Activated naive CD4-positive, alpha-beta T cell treated with anti-CD3 and anti-CD28 coated beads, Interleukin-2, amount 10 ng/mL, durations not matched to agents 7 days and 5 days (primary cell): ENCODE measurements around the gene LMF1.

Experiments
- CTCF ChIA-PET: fragments of 350-600 bp; sonication (Branson Sonifier 250); formaldehyde crosslinking; loops from one replicate; lab custom pipeline; 2021; ENCODE audit warnings: antibody characterized with exemption; lab: Charles Lee
- DNase-seq: peaks from one replicate; pipeline ENCODE4 v3.0.0-alpha.2; 2020
- H3K27ac Mint-ChIP-seq: one replicate; pipeline ENCODE4 v1.8.0; 2021; ENCODE audit warnings: mild to moderate bottlenecking, moderate library complexity, mixed read lengths
- H3K27me3 Mint-ChIP-seq: one replicate; pipeline ENCODE4 v1.8.0; 2021; ENCODE audit warnings: mild to moderate bottlenecking, mixed read lengths
- H3K36me3 Mint-ChIP-seq: one replicate; pipeline ENCODE4 v1.8.0; 2021; ENCODE audit warnings: mixed read lengths
- H3K4me1 Mint-ChIP-seq: one replicate; pipeline ENCODE4 v1.8.0; 2021; ENCODE audit warnings: mixed read lengths
- H3K4me3 Mint-ChIP-seq: one replicate; pipeline ENCODE4 v1.8.0; 2021; ENCODE audit warnings: mild to moderate bottlenecking, moderate library complexity, mixed read lengths
- H3K9me3 Mint-ChIP-seq: one replicate; pipeline ENCODE4 v1.8.0; 2021; ENCODE audit warnings: mixed read lengths

Gene LMF1

GRCh38 chr16:818132-818531 lies 152.7 kb downstream of the LMF1 start:
- Mint-ChIP-seq H3K27ac (no peak overlapping the region), H3K4me1 (peaks cover 11% of the 10 kb centered on the region), H3K36me3 (no peaks in the 10 kb centered on the region), H3K9me3 (no peaks in the 10 kb centered on the region), H3K27me3 (peaks cover 75% of the 10 kb centered on the region), H3K4me3 (no peak overlapping the region)
- DNase-seq = no peak
- CTCF ChIA-PET = no interaction called here

- CTCF ChIA-PET = no interaction called here
- Mint-ChIP-seq H3K36me3 (no peaks in the 10 kb centered on the region), H3K9me3 (no peaks in the 10 kb centered on the region), H3K27me3 (peaks cover 84% of the 10 kb centered on the region), H3K4me1 (peaks cover 13% of the 10 kb centered on the region), H3K4me3 (no peak overlapping the region), H3K27ac (no peak overlapping the region)
- DNase-seq = no peak
Measured at GRCh38 chr16:817001-817906, 153.5 kb downstream of the LMF1 start.

- H3K27me3 Mint-ChIP-seq = peaks cover 84% of the 10 kb centered on the region
- H3K36me3 Mint-ChIP-seq = no peaks in the 10 kb centered on the region
- CTCF ChIA-PET = no interaction called here
- no peak overlapping the region for H3K27ac Mint-ChIP-seq
- no peak for DNase-seq
- peaks cover 13% of the 10 kb centered on the region for H3K4me1 Mint-ChIP-seq
- H3K9me3 Mint-ChIP-seq = no peaks in the 10 kb centered on the region
- H3K4me3 Mint-ChIP-seq = no peak overlapping the region
Measured at GRCh38 chr16:815861-816260, 154.9 kb downstream of the LMF1 start.

DNA sequence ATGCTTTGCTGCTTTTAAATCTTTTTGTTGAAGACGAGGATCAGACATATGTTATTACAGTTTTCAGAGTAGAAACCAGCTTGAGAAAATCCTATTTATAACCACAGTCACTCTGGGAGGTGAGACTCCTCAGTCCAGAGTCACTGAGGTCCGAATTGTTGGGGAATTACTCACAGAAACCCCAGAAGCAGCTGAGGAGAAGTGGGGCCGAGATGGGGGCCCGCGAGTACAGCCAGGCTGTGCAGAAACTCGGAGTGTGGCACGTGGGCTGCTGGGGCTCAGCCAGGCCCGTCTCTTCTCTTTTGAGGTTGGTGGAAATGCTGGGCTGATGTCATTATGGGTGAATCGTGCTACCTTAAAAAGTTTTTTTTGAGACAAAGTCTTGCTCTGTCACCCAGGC lies 155.8 kb downstream of the LMF1 start:
- H3K36me3 Mint-ChIP-seq = no peaks in the 10 kb centered on the region
- H3K27me3 Mint-ChIP-seq = peaks cover 84% of the 10 kb centered on the region
- no peaks in the 10 kb centered on the region for H3K9me3 Mint-ChIP-seq
- DNase-seq = no peak
- no peak overlapping the region for H3K27ac Mint-ChIP-seq
- no peak overlapping the region for H3K4me3 Mint-ChIP-seq
- peaks cover 10% of the 10 kb centered on the region for H3K4me1 Mint-ChIP-seq
- CTCF ChIA-PET = no interaction called here

GRCh38 chr16:813916-814412 lies 156.8 kb downstream of the LMF1 start:
- H3K27me3 Mint-ChIP-seq = peaks cover 84% of the 10 kb centered on the region
- peaks cover 2% of the 10 kb centered on the region for H3K4me1 Mint-ChIP-seq
- no peaks in the 10 kb centered on the region for H3K9me3 Mint-ChIP-seq
- no peaks in the 10 kb centered on the region for H3K36me3 Mint-ChIP-seq
- CTCF ChIA-PET = interaction anchor here (2.9 kb wide), 1 partner anchor 243 kb away, joined by 12 read pairs; no protein-coding TSS in a partner anchor
- no peak overlapping the region for H3K27ac Mint-ChIP-seq
- no peak overlapping the region for H3K4me3 Mint-ChIP-seq
- DNase-seq = no peak

- Mint-ChIP-seq H3K27ac (no peak overlapping the region), H3K36me3 (no peaks in the 10 kb centered on the region), H3K4me3 (no peak overlapping the region), H3K9me3 (no peaks in the 10 kb centered on the region), H3K27me3 (peaks cover 84% of the 10 kb centered on the region), H3K4me1 (peaks cover 6% of the 10 kb centered on the region)
- CTCF ChIA-PET = interaction anchor here (2.9 kb wide), 1 partner anchor 244 kb away, joined by 12 read pairs; no protein-coding TSS in a partner anchor
- DNase-seq = peak; percentile 62
Measured at GRCh38 chr16:813204-813915, 157.4 kb downstream of the LMF1 start.

DNA sequence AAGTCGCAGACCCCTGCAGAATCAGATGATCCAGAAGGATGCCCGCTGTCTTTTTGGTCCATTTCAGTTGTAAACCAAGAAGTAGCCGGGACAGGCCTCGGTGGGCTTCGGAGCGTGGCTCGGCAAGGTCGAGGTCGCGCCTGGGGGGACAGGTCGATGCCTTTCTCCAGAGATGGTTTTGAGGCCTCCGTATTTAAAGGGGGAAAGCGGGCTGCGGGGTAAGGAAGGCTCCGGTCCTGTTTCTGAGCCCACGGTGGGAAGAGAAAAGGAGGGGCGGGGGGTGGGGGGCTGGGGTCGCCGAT lies 162.7 kb downstream of the LMF1 start:
- peaks cover 21% of the 10 kb centered on the region for H3K4me1 Mint-ChIP-seq
- peaks cover 4% of the 10 kb centered on the region for H3K36me3 Mint-ChIP-seq

DNA sequence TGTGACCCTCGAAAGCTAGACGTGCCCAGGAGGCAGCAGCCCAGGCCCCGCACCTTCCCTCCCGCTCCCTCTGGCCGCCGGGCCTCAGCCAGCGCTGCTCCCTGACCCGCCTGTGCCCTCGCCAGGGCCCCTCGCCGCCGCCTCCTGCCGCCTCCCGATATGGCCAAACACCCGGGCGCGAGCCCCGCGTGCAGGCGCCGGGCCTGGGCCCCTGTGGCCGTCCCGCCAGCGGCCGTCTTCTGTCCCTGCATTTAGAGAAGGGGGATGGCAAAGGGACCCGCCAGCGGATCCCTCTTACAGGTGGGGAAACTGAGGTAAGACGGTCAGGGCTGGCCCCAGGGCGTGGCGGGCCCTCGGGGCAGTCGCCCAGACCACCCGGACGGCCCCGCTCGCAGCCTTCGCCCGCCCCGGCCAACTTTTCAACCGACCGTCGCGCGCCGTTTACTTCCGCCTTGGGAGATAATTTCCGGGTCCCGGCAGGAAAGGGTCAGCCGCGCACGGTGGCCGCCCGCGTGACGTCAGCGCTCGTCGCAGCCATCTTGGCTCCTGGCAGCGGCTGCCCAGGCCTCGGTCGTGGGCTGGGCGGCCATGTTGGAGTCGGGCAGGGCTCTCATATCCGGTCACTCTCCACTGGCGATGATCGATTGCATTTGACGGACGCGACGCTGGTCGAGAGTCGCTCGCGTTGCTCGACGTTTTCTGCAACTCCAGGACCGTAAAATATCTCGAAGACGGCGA lies 163.3 kb downstream of the LMF1 start:
- H3K36me3 Mint-ChIP-seq = peaks cover 4% of the 10 kb centered on the region
- H3K27me3 Mint-ChIP-seq = peaks cover 46% of the 10 kb centered on the region
- CTCF ChIA-PET = no interaction called here
- H3K4me1 Mint-ChIP-seq = peaks cover 19% of the 10 kb centered on the region
- peak overlapping the region; percentile 94 for H3K27ac Mint-ChIP-seq
- H3K4me3 Mint-ChIP-seq = peak overlapping the region; percentile 98
- DNase-seq = peak; percentile 92
- no peaks in the 10 kb centered on the region for H3K9me3 Mint-ChIP-seq

More for the DNA sequence above, 162.7 kb downstream of the LMF1 start:
- Mint-ChIP-seq H3K9me3 (no peaks in the 10 kb centered on the region), H3K27me3 (peaks cover 46% of the 10 kb centered on the region), H3K27ac (peak overlapping the region; percentile 94), H3K4me3 (peak overlapping the region; percentile 98)
- DNase-seq = no peak
- CTCF ChIA-PET = no interaction called here

- Mint-ChIP-seq H3K4me1 (peaks cover 19% of the 10 kb centered on the region), H3K27ac (no peak overlapping the region), H3K9me3 (no peaks in the 10 kb centered on the region), H3K27me3 (peaks cover 51% of the 10 kb centered on the region), H3K36me3 (peaks cover 4% of the 10 kb centered on the region), H3K4me3 (no peak overlapping the region)
- DNase-seq = no peak
- CTCF ChIA-PET = no interaction called here
Measured at GRCh38 chr16:805474-805873, 165.3 kb downstream of the LMF1 start.

GRCh38 chr16:804193-805048 lies 166.4 kb downstream of the LMF1 start:
- Mint-ChIP-seq H3K27ac (peak overlapping the region; percentile 25), H3K4me1 (peaks cover 19% of the 10 kb centered on the region), H3K4me3 (no peak overlapping the region), H3K36me3 (peaks cover 4% of the 10 kb centered on the region), H3K27me3 (peaks cover 52% of the 10 kb centered on the region), H3K9me3 (no peaks in the 10 kb centered on the region)
- DNase-seq = no peak
- CTCF ChIA-PET = interaction anchor here (0.6 kb wide), 1 partner anchor 1336 kb away, joined by 4 read pairs; no protein-coding TSS in a partner anchor

- Mint-ChIP-seq H3K27me3 (peaks cover 56% of the 10 kb centered on the region), H3K4me3 (no peak overlapping the region), H3K27ac (no peak overlapping the region), H3K4me1 (peaks cover 19% of the 10 kb centered on the region), H3K36me3 (peaks cover 4% of the 10 kb centered on the region), H3K9me3 (no peaks in the 10 kb centered on the region)
- CTCF ChIA-PET = interaction anchor here (0.6 kb wide), 2 partner anchors 18 to 1336 kb away, joined by 3 to 4 read pairs; no protein-coding TSS in a partner anchor
- no peak for DNase-seq
Measured at GRCh38 chr16:803754-804080, 167.1 kb downstream of the LMF1 start.
